ENCODE results near the gene KIF19. TPM values are rescaled to one million over a fixed set of nuclear protein-coding genes. Genes with fewer than 3 reads are reported as not detected.
A peak's percentile ranks its signal among the peaks of the same experiment; 100 is the strongest.

Gene KIF19
- total and polyA plus RNA-seq, 2 of the 8 experiments (the other 6 are each of a cell fraction or from before 2014, with no cell fraction given): 0.52 to 0.77 TPM

DNA sequence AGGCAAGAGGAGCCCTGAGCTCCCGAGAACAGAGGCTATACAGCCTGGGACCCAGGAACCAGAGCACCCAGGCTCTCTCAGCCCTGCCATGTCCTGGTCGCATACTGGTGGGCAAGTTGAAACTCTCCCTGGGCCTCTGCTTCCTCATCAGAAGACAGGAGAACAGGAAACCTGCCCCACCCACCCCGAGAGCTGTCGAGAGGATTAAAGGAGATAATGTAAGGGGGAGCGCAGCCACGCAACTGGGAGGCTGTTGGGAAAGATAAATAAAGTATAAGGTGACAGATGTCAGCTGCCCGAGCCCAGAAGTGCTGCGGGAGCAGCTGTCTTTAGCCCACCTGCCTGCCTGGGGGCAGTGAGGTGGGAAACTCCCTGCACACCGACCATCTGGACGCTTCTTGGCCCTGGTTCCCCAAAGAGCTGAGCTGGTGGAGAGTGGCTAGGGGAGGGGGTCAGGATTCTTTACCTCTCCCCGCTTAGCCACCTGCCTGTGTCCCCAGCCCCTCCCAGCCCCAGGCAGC lies 6.8 kb downstream of the KIF19 start:
- Histone ChIP-seq H2BK12ac (ENCODE audit: low read depth, low read length) (peak overlapping the region; percentile 50; the same call in 1 of the 2 replicates), H3K23me2 (ENCODE audit: low read depth, low read length) (no peaks in the 10 kb centered on the region; the same call in 1 of the 2 replicates), H4K20me1 (replicated peaks in 1 of 2; ENCODE audit: control insufficient read depth in 1 of 2, insufficient read depth in 2 of 2, low read length in 2 of 2) (no peaks in the 10 kb centered on the region), H3K4me2 (ENCODE audit: insufficient read depth in 1 of 2, low read depth in 2 of 2, low read length in 2 of 2) (no peak overlapping the region), H2BK120ac (replicated peaks; ENCODE audit: low read depth, low read length) (no peak overlapping the region), H3K4me3 (ENCODE audit: extremely low read depth in 1 of 4, insufficient read depth in 2 of 4, low read depth in 3 of 4, low read length in 4 of 4) (no peak overlapping the region), H4K8ac (ENCODE audit: extremely low read depth, insufficient read depth, low read length) (no peak overlapping the region), H2AFZ (ENCODE audit: low read length) (peak overlapping the region; percentile 39; the same call in 1 of the 2 replicates), H3K27me3 (replicated peaks in 1 of 4; ENCODE audit: control insufficient read depth in 3 of 4, extremely low read depth in 1 of 4, insufficient read depth in 3 of 4, low read length in 3 of 4) (peaks cover 0 to 4% (median 3%) of the 10 kb centered on the region in 4 experiments; a peak in 3 of 7 replicates), H3K79me2 (ENCODE audit: control insufficient read depth in 1 of 2, insufficient read depth in 2 of 2, low read length in 2 of 2) (no peaks in the 10 kb centered on the region), H4K5ac (ENCODE audit: insufficient read length, low read depth, low read length) (no peak overlapping the region), H3K56ac (replicated peaks; ENCODE audit: insufficient read length, low read depth, low read length) (no peak overlapping the region), H2BK15ac (ENCODE audit: low read length) (no peak overlapping the region), H2AK5ac (ENCODE audit: low read depth, low read length) (no peak overlapping the region), H3K9ac (replicated peaks in 1 of 4; ENCODE audit: extremely low read depth in 1 of 4, low read depth in 3 of 4, low read length in 3 of 4) (no peak overlapping the region), H3K9me3 (ENCODE audit: insufficient read depth in 2 of 2, low read depth in 1 of 2, low read length in 1 of 2) (peaks cover 7 to 13% of the 10 kb centered on the region in 2 experiments; a peak in 2 of 4 replicates), H2BK20ac (ENCODE audit: low read length) (no peak overlapping the region), H4K91ac (replicated peaks; ENCODE audit: insufficient read length, low read length) (no peak overlapping the region), H3K23ac (ENCODE audit: insufficient read length) (no peak overlapping the region), H3K36me3 (ENCODE audit: control insufficient read depth in 2 of 4, insufficient read depth in 4 of 4, low read length in 3 of 4) (no peaks in the 10 kb centered on the region), H3K4ac (replicated peaks; ENCODE audit: insufficient read length, low read depth, low read length) (no peak overlapping the region), H3K18ac (ENCODE audit: extremely low read depth, low read length) (peak overlapping the region; percentile 7; the same call in 1 of the 2 replicates), H3K14ac (ENCODE audit: insufficient read length) (no peak overlapping the region), H3K79me1 (ENCODE audit: low read depth, low read length) (no peaks in the 10 kb centered on the region), H3K4me1 (replicated peaks in 1 of 4; ENCODE audit: control insufficient read depth in 3 of 4, insufficient read depth in 4 of 4, low read length in 3 of 4) (peaks cover 3 to 13% (median 3%) of the 10 kb centered on the region in 4 experiments; a peak in 5 of 7 replicates), H2BK5ac (ENCODE audit: low read depth, low read length) (no peak overlapping the region), H3K27ac (ENCODE audit: low read depth, low read length) (no peak overlapping the region)
- DNase-seq (ENCODE audit: low read depth in 1 of 2, low spot score in 2 of 2): no peak
- POLR2A ChIA-PET (ENCODE audit: partially characterized antibody): no interaction called here
- WGBS, 2 experiments (ENCODE audit: extremely low coverage in 1 of 2, insufficient coverage in 1 of 2, insufficient read length in 1 of 2, insufficient replicate concordance in 2 of 2, low coverage in 1 of 2, low lambda C conversion rate in 2 of 2, missing lambda C conversion rate in 1 of 2): 74% methylated on average over 11 of the region's 11 CpGs; no CpG with 5 or more reads in 1 of the 2 experiments
- no peak for FAIRE-seq
- TF ChIP-seq BCL11A (IDR thresholded peaks at IDR 0.05; ENCODE audit: low read depth in 2 of 2, low read length in 2 of 2) (no peak), CREB1 (IDR thresholded peaks at IDR 0.05) (no peak), RXRA (IDR thresholded peaks at IDR 0.05; ENCODE audit: insufficient read depth, low read depth, low read length) (no peak), BRCA1 (IDR thresholded peaks at IDR 0.05; ENCODE audit: low read depth, low read length) (no peak), TAF1 (IDR thresholded peaks at IDR 0.05; ENCODE audit: low read depth, low read length) (no peak), HDAC6 (IDR thresholded peaks at IDR 0.05; ENCODE audit: low read depth, low read length) (no peak)
- CTCF ChIA-PET (ENCODE audit: partially characterized antibody): interaction anchor here (0.7 to 7.3 kb wide), 10 partner anchors 15 to 250 kb away, joined by 3 to 55 read pairs (median 4); partner anchors contain the start of genes BTBD17 and GPR142

Measured in H1 (cell line).